HG03469 (cell line): Measurements from ENCODE around the gene CNTNAP2.

ENCODE experiments used
- ATAC-seq: cut with Tn5 transposase; IDR thresholded peaks from one replicate; pipeline ENCODE4 v1.9.1; 2021; ENCODE audit warnings: mild to moderate bottlenecking, moderate library complexity, moderate number of reproducible peaks; ENCODE audit not compliant: unreplicated experiment

The CNTNAP2 gene

GRCh38 chr7:147428075-147428474 lies 1311.5 kb downstream of the CNTNAP2 start:
- ATAC-seq, result no peak

- ATAC-seq, result no peak
Observed at GRCh38 chr7:147429961-147430360, 1313.4 kb downstream of the CNTNAP2 start.

- no peak for ATAC-seq
Observed at GRCh38 chr7:147432079-147432478, 1315.5 kb downstream of the CNTNAP2 start.

- no peak for ATAC-seq
Observed at GRCh38 chr7:147432576-147432975, 1316.0 kb downstream of the CNTNAP2 start.

- ATAC-seq, result no peak
Observed at GRCh38 chr7:147436718-147437117, 1320.1 kb downstream of the CNTNAP2 start.

GRCh38 chr7:147438216-147438615 lies 1321.6 kb downstream of the CNTNAP2 start:
- no peak for ATAC-seq

GRCh38 chr7:147443942-147444341 lies 1327.3 kb downstream of the CNTNAP2 start:
- no peak for ATAC-seq

GRCh38 chr7:147452816-147453215 lies 1336.2 kb downstream of the CNTNAP2 start:
- no peak for ATAC-seq

- ATAC-seq, result no peak
Observed at GRCh38 chr7:147465223-147465622, 1348.6 kb downstream of the CNTNAP2 start.

GRCh38 chr7:147472556-147472955 lies 1356.0 kb downstream of the CNTNAP2 start:
- no peak for ATAC-seq

- no peak for ATAC-seq
Observed at GRCh38 chr7:147474862-147475261, 1358.3 kb downstream of the CNTNAP2 start.

- no peak for ATAC-seq
Observed at GRCh38 chr7:147477526-147477925, 1360.9 kb downstream of the CNTNAP2 start.

- ATAC-seq, result no peak
Observed at GRCh38 chr7:147478796-147479195, 1362.2 kb downstream of the CNTNAP2 start.

- no peak for ATAC-seq
Observed at GRCh38 chr7:147483634-147484292, 1367.2 kb downstream of the CNTNAP2 start.

GRCh38 chr7:147485660-147486210 lies 1369.1 kb downstream of the CNTNAP2 start:
- ATAC-seq, result no peak

- ATAC-seq, result no peak
Observed at GRCh38 chr7:147492606-147493005, 1376.0 kb downstream of the CNTNAP2 start.

- ATAC-seq, result no peak
Observed at GRCh38 chr7:147496209-147496608, 1379.6 kb downstream of the CNTNAP2 start.

- no peak for ATAC-seq
Observed at GRCh38 chr7:147497246-147497645, 1380.6 kb downstream of the CNTNAP2 start.

- no peak for ATAC-seq
Observed at GRCh38 chr7:147498081-147498480, 1381.5 kb downstream of the CNTNAP2 start.

- no peak for ATAC-seq
Observed at GRCh38 chr7:147509035-147509501, 1392.5 kb downstream of the CNTNAP2 start.

- ATAC-seq, result no peak
Observed at GRCh38 chr7:147509541-147510200, 1393.1 kb downstream of the CNTNAP2 start.

- ATAC-seq, result no peak
Observed at GRCh38 chr7:147510201-147510542, 1393.6 kb downstream of the CNTNAP2 start.
